Liver (tissue), 3 donors: Measurements from ENCODE around the gene FLT3LG.

Experiments
- CTCF ChIP-seq: fragments of 150-350 bp; IDR thresholded peaks from 2 replicates; pipeline ENCODE4 v1.5.1; 2017; ENCODE audit warnings: improper control_type of control experiment, low read depth, low read length; ENCODE audit not compliant: missing input control
- GABPA ChIP-seq, 2 donors: IDR thresholded peaks in 1 of 2; conservative IDR thresholded peaks in 1 of 2; 2 replicates each; pipeline ENCODE4 v1.6.1; 2016; ENCODE audit warnings: antibody characterized with exemption in 2 of 2, mild to moderate bottlenecking in 1 of 2, moderate library complexity in 1 of 2
- NR2F2 ChIP-seq: IDR thresholded peaks from 2 replicates; pipeline ENCODE4 v1.6.1; 2016; ENCODE audit warnings: antibody characterized with exemption
- donor health status: healthy.
- donor health status: healthy.

GRCh38 chr19:49441210-49441959, 32.6 kb upstream of the FLT3LG start, which contains the start of gene SLC17A7:
- TF ChIP-seq NR2F2: no peak
- TF ChIP-seq GABPA (IDR thresholded peaks at IDR 0.05 in 1 of 2, conservative IDR thresholded peaks at IDR 0.05 in 1 of 2): no peak
- TF ChIP-seq CTCF: no peak
